ENCODE data around the gene UNC45A. TPM values are rescaled to one million over a fixed set of nuclear protein-coding genes. Genes with fewer than 3 reads are reported as not detected.

UNC45A gene
- total and polyA plus RNA-seq, 2 of the 13 experiments (the other 11 are each of a cell fraction or from before 2014, with no cell fraction given): 33.8 to 39.7 TPM

DNA sequence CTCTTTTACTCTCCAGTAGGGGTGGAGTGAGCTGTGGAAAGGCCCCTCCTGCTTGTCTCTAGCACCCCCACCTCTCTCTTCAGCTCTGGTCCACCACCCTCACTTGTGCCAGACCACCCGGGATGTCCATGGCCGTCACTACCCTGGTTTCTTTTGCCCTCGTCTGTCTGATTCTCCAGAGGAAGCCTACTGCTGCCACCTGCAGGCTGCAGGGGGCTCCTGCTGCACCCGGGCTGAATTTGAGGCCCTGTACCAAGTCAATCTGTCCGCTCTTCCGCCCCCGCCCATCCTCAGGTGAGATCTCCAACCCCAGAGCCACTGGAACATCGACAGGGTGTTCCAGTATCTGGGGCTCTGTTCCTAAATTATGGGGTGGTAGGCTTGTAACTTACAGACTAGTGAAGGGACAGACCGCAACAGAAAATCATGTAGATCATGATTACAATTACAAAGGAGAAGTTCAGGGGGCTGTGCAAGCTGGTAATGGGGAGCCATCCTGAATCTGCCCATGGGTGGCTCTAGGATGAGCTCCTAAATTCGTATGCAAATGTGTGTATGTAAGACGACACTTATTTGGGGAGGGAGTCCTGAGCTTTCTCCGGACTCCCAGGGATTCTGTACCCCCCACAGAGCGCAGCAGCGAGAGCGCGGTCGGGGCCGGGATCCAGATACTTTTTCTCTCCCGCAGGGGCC is 683 bp upstream of the UNC45A start (continued):
- TF ChIP-seq ZFP36 (IDR thresholded peaks at IDR 0.05; ENCODE audit: borderline replicate concordance, low read depth, low read length, partially characterized antibody) (no peak), ZNF891 (CRISPR knock-in tag; IDR thresholded peaks at IDR 0.05) (no peak), KLF9 (CRISPR knock-in tag; IDR thresholded peaks at IDR 0.05; ENCODE audit: low read depth) (no peak), ZBTB49 (CRISPR knock-in tag; IDR thresholded peaks at IDR 0.05; ENCODE audit: borderline replicate concordance) (no peak), ZFP36L2 (CRISPR knock-in tag; IDR thresholded peaks at IDR 0.05) (no peak), ARNT2 (CRISPR knock-in tag; IDR thresholded peaks at IDR 0.05; ENCODE audit: low read depth) (no peak), NFKBIZ (CRISPR knock-in tag; IDR thresholded peaks at IDR 0.05) (no peak), ZEB1 (IDR thresholded peaks at IDR 0.05; ENCODE audit: insufficient replicate concordance, low read depth) (peak; percentile 91), LCORL (IDR thresholded peaks at IDR 0.05) (no peak), LCORL (CRISPR knock-in tag; IDR thresholded peaks at IDR 0.05) (peak; percentile 66), ZNF816 (CRISPR knock-in tag; IDR thresholded peaks at IDR 0.05; ENCODE audit: borderline replicate concordance) (no peak), RNF219 (CRISPR knock-in tag; IDR thresholded peaks at IDR 0.05) (no peak), TBX2 (CRISPR knock-in tag; IDR thresholded peaks at IDR 0.05; ENCODE audit: borderline replicate concordance) (0 out of 2 replicates have a peak, but pooled peaks have one; percentile 10), ZNF354B (CRISPR knock-in tag; IDR thresholded peaks at IDR 0.05) (no peak), THAP8 (CRISPR knock-in tag; IDR thresholded peaks at IDR 0.05; ENCODE audit: borderline replicate concordance) (no peak)
- TF ChIP-seq, protein P1, sequence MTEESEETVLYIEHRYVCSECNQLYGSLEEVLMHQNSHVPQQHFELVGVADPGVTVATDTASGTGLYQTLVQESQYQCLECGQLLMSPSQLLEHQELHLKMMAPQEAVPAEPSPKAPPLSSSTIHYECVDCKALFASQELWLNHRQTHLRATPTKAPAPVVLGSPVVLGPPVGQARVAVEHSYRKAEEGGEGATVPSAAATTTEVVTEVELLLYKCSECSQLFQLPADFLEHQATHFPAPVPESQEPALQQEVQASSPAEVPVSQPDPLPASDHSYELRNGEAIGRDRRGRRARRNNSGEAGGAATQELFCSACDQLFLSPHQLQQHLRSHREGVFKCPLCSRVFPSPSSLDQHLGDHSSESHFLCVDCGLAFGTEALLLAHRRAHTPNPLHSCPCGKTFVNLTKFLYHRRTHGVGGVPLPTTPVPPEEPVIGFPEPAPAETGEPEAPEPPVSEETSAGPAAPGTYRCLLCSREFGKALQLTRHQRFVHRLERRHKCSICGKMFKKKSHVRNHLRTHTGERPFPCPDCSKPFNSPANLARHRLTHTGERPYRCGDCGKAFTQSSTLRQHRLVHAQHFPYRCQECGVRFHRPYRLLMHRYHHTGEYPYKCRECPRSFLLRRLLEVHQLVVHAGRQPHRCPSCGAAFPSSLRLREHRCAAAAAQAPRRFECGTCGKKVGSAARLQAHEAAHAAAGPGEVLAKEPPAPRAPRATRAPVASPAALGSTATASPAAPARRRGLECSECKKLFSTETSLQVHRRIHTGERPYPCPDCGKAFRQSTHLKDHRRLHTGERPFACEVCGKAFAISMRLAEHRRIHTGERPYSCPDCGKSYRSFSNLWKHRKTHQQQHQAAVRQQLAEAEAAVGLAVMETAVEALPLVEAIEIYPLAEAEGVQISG (CRISPR knock-in tag; IDR thresholded peaks at IDR 0.05): peak; percentile 74
- TF ChIP-seq, protein P2, sequence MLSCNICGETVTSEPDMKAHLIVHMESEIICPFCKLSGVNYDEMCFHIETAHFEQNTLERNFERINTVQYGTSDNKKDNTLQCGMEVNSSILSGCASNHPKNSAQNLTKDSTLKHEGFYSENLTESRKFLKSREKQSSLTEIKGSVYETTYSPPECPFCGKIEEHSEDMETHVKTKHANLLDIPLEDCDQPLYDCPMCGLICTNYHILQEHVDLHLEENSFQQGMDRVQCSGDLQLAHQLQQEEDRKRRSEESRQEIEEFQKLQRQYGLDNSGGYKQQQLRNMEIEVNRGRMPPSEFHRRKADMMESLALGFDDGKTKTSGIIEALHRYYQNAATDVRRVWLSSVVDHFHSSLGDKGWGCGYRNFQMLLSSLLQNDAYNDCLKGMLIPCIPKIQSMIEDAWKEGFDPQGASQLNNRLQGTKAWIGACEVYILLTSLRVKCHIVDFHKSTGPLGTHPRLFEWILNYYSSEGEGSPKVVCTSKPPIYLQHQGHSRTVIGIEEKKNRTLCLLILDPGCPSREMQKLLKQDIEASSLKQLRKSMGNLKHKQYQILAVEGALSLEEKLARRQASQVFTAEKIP (CRISPR knock-in tag; IDR thresholded peaks at IDR 0.05; ENCODE audit: borderline replicate concordance): no peak
- TF ChIP-seq, protein P3, sequence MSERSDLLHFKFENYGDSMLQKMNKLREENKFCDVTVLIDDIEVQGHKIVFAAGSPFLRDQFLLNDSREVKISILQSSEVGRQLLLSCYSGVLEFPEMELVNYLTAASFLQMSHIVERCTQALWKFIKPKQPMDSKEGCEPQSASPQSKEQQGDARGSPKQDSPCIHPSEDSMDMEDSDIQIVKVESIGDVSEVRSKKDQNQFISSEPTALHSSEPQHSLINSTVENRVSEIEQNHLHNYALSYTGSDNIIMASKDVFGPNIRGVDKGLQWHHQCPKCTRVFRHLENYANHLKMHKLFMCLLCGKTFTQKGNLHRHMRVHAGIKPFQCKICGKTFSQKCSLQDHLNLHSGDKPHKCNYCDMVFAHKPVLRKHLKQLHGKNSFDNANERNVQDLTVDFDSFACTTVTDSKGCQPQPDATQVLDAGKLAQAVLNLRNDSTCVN (CRISPR knock-in tag; IDR thresholded peaks at IDR 0.05; ENCODE audit: borderline replicate concordance): no peak

Measured in HepG2 (cell line).